ENCODE data around the gene DUSP6. TPM values are rescaled to one million over a fixed set of nuclear protein-coding genes. Genes with fewer than 3 reads are reported as not detected.

Gene DUSP6
- total and polyA plus RNA-seq, 8 donors: 5.3 to 26.1 (median 12.8) TPM

DNA sequence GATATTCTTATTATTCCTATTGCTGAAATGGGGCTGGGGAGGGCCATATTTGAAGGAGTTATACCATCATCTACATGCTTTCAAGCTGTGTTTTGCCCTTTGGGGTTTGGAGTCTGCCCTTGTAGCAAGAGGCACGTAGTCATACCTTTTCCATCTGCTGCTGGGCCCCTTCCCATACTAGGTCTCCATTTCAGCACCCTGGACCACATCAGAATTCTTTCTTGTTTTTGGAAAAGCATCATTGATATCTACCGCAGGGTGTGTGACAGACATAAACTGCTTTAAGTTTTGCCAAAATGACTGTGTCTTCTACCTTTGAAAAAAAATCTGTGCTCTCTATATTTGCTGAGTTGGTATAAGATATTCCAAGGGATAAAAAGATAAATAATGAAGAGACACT, 12.3 kb upstream of the DUSP6 start:
- WGBS, 2 donors: 94 to 95% methylated on average over 2 of the region's 2 CpGs
- intact Hi-C loops (cut with DNase I): no loop called here
- DNase-seq: no peak
- TF ChIP-seq, protein P1, sequence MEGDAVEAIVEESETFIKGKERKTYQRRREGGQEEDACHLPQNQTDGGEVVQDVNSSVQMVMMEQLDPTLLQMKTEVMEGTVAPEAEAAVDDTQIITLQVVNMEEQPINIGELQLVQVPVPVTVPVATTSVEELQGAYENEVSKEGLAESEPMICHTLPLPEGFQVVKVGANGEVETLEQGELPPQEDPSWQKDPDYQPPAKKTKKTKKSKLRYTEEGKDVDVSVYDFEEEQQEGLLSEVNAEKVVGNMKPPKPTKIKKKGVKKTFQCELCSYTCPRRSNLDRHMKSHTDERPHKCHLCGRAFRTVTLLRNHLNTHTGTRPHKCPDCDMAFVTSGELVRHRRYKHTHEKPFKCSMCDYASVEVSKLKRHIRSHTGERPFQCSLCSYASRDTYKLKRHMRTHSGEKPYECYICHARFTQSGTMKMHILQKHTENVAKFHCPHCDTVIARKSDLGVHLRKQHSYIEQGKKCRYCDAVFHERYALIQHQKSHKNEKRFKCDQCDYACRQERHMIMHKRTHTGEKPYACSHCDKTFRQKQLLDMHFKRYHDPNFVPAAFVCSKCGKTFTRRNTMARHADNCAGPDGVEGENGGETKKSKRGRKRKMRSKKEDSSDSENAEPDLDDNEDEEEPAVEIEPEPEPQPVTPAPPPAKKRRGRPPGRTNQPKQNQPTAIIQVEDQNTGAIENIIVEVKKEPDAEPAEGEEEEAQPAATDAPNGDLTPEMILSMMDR (IDR thresholded peaks at IDR 0.05): no peak
- FAIRE-seq: no peak
- no peak overlapping the region for H3K27ac ChIP-seq
- no peak overlapping the region for H3K4me3 ChIP-seq
- H3K4me1 ChIP-seq: no peaks in the 10 kb centered on the region
- H3K9me3 ChIP-seq: no peaks in the 10 kb centered on the region
- ATAC-seq: no peak
- no peaks in the 10 kb centered on the region for H3K27me3 ChIP-seq
- H3K36me3 ChIP-seq: no peaks in the 10 kb centered on the region

DNA sequence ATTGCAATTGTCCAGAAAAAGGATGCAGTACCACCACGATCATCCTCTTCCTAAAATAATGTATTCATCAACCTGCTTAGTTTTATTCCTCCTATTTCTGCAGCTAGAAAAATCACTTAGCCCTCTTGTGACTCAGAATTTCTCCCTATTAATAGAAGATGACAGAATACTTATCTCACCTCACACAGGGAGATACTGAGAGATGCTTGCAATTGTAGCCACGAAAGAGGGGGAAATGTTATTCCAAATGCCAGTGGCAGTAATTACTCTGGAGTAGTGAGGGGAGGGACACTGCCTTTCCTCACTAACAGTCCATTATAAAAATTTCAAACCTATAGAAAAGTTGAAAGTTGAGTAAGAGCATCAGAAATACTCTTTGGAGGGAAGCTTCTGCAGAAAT, 11.8 kb upstream of the DUSP6 start:
- no peaks in the 10 kb centered on the region for H3K27me3 ChIP-seq
- TF ChIP-seq, protein P1 (IDR thresholded peaks at IDR 0.05): no peak
- DNase-seq (no peak), ATAC-seq (no peak), FAIRE-seq (no peak)
- intact Hi-C loops (cut with DNase I): no loop called here
- H3K27ac ChIP-seq: no peak overlapping the region
- no peaks in the 10 kb centered on the region for H3K9me3 ChIP-seq
- WGBS, 2 donors: 90 to 91% methylated on average over 2 of the region's 2 CpGs
- no peak overlapping the region for H3K4me3 ChIP-seq
- H3K4me1 ChIP-seq: no peaks in the 10 kb centered on the region
- H3K36me3 ChIP-seq: no peaks in the 10 kb centered on the region

DNA sequence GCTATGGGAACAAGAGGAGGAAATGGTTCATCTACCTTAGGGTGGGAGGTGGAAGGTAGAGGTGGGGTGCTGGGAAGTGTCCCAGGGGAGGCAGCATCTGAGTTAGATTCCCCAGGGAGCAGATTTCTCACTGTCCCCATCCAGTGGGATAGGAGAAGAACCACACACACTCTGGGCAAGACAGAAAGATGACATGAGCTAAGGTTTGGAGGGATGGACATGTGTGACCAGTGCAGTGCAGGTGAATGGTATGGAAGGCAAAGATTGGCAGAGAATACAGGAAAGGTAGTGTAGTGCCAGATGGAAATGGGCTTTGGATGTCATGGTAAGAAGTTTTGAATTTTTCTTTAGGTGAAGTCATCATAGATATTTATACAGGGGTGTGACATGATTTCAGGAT, 11.3 kb upstream of the DUSP6 start:
- TF ChIP-seq, protein P1 (IDR thresholded peaks at IDR 0.05): no peak
- intact Hi-C loops (cut with DNase I): no loop called here
- FAIRE-seq: no peak

DNA sequence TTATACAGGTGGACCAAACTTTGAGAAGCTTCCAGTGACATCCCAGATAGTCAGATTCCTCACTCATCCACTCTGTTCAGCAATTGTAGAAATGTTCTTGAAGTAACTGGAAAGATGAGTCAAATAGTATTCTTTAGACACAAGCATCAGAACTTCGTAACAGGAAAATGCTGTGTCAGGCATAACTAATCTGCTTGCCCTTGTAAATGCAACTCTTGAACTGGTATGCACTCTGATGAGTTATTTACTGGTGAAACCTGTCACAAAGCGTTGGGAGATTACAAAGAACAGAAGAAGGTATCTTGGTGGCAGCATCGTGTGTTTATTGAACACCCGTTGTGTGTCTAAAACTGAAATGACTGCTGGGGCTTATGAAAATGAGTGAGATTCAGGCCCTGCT, 10.8 kb upstream of the DUSP6 start:
- H3K4me3 ChIP-seq: no peak overlapping the region
- TF ChIP-seq, protein P1 (IDR thresholded peaks at IDR 0.05): no peak
- FAIRE-seq (no peak), DNase-seq (no peak), ATAC-seq (no peak)
- intact Hi-C loops (cut with DNase I): no loop called here
- no peak overlapping the region for H3K27ac ChIP-seq
- no peaks in the 10 kb centered on the region for H3K4me1 ChIP-seq
- 79 to 84% methylated on average over 4 of the region's 4 CpGs for WGBS, 2 donors
- no peaks in the 10 kb centered on the region for H3K27me3 ChIP-seq
- no peaks in the 10 kb centered on the region for H3K36me3 ChIP-seq
- no peaks in the 10 kb centered on the region for H3K9me3 ChIP-seq

More for the DNA sequence above, 11.3 kb upstream of the DUSP6 start:
- DNase-seq: no peak
- Histone ChIP-seq H3K27ac (no peak overlapping the region), H3K4me3 (no peak overlapping the region), H3K27me3 (no peaks in the 10 kb centered on the region), H3K9me3 (no peaks in the 10 kb centered on the region), H3K36me3 (no peaks in the 10 kb centered on the region), H3K4me1 (no peaks in the 10 kb centered on the region)
- no peak for ATAC-seq

DNA sequence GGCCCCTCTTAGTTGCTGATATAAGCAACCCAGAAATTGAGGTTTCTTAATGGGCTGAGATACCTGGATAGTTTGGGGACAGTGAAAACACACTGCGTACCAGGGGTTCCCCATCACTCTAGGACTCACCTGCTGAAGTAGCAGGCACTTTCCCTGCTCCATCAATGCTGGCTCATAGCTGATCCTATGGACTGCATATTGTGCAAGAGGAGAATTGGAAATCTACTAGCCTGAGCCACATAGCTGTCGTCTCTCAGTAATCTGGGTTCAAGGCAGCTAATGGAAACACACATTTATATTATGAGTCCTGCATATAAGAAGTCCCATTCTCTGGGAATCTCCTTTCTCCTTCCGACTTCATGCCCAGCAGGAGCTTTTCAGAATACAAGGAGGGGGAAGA, 7.3 kb upstream of the DUSP6 start:
- 96% methylated on average over 3 of the region's 3 CpGs for WGBS, 2 donors
- Histone ChIP-seq H3K4me1 (peaks cover 7 to 18% (median 11%) of the 10 kb centered on the region in 3 donors), H3K27ac (no peak overlapping the region), H3K27me3 (no peaks in the 10 kb centered on the region), H3K36me3 (no peaks in the 10 kb centered on the region), H3K4me3 (no peak overlapping the region), H3K9me3 (no peaks in the 10 kb centered on the region)
- no peak for DNase-seq
- no peak for ATAC-seq
- TF ChIP-seq, protein P1 (IDR thresholded peaks at IDR 0.05): no peak
- FAIRE-seq: no peak
- intact Hi-C loops (cut with DNase I): loop anchor here in 1 of 3 donors (10.0 kb wide), 1 partner anchor 95 kb away; no protein-coding TSS in a partner anchor
